UCSD-AML1 (cell line): ENCODE measurements around the gene DGKD.

Experiments
- DNase-seq: peaks from one replicate; lab custom pipeline; 2025; ENCODE audit not compliant: unreplicated experiment; lab: John Stamatoyannopoulos, UW

DGKD gene

DNA sequence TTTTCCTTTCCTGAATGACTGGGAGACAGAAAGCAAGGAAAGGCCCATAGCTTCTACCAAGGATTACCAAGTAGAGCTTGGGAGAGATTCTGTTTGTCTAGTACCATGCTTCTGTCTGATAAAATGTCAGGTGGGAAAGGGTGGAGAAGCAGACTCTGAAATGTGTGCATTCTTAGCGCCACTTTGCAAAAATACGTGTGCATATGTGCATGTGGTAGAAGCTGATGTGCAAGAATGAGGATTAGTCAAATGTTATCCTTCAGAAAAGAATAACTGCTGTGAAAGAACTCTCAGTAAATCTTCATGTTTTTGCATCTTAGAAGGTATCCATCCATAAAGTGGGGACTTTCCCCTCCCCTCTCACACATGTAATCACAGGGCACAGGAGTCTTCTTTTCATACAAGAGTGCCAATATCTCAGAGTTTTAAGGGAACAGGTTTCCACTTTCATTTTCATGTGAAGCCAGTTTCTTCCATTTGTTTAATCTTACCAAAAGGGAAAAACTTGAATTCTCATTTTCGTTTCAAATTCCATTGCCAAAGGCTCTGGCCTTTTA, 15.4 kb upstream of the DGKD start:
- no peak for DNase-seq

DNA sequence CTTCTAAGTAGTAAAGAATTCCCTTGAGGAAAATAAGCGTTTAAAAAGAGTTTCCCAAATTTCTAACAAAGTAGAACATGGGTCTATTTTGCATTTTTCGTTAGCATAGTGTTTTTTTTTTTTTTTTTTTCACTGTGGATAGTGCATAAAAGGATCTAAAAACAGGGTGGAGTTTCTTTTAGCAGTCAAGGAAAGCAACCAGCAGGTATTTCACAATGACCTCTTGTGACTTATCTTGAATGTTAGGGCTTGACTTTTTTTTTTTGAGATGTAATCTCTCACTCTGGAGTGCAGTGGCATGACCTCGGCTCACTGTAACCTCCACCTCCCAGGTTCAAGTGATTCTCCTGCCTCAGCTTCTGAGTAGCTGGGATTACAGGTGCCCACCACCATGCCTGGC, 14.9 kb upstream of the DGKD start:
- DNase-seq, result no peak

DNA sequence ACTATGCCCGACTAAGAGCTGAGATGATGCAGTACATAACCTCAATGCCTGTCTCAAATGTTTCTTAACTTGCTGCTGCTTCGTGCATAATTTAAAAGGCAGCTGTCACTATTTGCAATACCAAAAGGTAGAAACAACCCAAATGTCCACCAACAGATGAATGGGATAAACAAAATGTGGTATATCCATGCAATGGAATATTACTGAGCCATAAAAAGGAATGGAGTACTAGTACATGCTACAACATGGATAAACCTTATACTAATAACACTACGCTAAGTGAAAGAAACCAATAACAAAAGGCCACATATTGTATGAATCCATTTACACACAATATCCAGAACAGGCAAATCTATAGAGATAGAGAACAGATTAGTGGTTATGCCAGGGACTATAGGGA, 13.0 kb upstream of the DGKD start:
- DNase-seq, result no peak

DNA sequence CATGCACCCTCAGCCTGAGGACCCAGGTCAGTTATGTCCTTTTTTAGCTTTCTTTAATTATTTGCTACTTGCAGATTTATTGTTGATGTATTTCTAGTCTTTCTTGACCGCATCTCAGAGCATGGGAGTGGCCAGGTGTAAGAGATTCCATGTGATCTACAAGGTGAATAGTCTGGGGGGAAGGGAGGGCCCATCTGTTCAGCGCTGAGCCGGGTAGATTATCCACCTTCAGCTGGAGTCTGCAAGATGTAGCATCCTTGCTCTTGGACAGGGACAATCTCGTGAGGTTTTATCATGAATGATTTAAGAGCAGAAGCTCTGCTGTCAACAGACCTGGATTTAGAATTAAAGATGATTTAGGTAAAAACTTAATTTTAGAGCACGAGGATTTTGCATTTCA, 12.0 kb upstream of the DGKD start:
- DNase-seq, result no peak

DNA sequence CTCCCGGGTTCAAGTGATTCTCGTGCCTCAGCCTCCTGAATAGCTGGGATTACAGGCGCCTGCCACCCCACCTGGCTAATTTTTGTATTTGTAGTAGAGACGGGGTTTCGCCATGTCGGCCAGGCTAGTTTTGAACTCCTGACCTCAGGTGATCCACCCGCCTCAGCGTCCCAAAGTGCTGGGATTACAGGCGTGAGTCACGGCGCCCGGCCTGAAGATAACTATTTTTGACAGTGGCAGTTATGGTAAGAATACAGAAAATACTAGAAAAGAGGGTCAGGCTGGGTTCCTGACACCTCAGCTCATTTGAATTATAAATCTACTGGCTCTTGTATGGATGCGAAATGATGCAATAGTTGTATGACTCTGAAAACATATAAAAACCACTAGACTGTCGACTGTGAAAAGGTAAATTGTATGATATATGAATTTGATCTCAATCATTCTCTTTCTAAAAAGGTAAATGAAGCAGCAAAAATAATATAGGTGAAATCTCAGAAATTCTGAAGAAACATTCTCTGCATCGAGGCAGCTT, 11.1 kb upstream of the DGKD start:
- no peak for DNase-seq

DNA sequence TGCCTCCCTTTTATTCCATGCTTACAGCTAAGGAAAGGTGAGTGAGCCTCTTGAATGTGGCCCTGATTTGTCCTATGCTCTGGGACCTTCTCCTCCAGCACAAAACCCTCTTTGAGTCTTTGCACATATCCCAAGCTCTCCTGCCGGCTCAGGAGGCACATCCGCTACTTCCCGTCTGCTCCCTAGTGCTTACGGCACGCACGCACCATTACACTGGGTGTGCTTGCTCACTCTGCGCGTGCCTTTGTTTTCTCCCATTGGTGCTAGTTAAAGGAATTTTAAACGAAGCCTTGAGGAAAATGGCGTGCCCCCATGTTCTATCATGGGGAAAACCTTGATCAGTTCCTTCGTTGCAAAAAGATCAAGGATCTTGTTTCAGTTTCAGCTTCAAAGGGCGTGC, 7.9 kb upstream of the DGKD start:
- DNase-seq, result no peak

DNA sequence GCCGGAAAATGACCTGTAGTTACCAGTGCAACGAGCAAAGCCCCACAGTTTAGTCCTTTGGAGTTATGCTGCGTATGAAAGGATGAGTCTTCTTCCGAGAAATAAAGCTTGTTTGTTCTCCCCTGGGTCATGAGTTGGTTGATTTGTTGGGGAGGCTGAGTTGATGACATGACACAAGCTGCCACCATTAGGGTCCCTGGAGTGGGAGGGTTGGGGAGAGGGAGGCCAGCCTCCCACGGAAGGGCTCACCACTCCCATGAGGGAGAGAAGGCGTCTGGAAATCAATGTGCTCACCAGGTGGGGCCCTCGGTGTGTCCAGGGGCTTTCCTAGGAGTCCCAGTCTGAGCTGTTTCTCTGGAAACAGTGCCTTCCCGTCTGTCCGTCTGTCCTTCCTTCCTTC, 7.4 kb upstream of the DGKD start:
- no peak for DNase-seq

DNA sequence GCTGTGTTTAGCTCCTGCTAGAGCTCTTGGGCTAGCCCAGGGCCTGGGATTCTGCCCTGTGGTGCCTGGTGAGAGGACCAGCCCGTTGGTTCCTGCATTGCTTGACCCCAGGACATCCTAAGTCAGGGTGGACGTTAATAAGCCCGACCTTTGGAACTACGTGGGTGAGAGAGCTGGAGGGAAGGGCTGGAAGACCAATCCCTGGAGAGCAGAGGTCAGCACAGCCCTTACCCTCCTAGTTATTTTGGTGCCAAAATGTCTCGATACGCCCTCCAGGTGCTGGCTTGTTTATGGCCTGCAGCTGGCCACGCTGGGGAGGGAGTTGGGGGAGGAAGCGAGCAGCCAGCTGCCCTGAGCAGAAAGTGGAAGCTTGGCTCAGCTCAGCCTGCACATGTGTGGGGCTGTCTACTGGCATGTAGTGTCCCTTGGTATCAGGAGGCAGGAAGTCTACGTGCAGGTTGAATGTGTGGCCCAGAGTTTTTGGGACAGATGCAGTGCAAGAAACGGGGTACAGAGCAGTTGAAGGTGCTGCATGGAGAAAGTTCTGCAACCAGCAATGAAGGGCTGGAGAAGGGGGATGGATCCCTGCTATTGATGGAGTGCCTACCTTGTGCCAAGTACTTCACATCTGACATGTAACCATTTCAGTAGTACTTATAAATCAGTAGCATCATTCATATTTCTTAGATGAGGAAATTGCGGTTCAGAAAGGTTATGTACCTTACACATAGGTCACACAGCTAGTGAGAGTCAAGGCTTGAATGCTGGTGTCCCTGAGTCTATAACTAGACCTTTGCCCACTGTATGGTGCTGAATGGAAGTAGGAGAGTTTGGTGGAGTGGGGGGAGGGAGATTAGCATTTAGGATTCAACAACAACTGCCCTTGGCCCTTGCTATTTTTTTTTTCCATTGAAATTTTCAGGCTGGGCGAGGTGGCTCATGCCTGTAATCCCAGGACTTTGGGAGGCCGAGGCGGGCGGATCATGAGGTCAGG, 5.0 kb upstream of the DGKD start:
- peak; percentile 67 for DNase-seq

DNA sequence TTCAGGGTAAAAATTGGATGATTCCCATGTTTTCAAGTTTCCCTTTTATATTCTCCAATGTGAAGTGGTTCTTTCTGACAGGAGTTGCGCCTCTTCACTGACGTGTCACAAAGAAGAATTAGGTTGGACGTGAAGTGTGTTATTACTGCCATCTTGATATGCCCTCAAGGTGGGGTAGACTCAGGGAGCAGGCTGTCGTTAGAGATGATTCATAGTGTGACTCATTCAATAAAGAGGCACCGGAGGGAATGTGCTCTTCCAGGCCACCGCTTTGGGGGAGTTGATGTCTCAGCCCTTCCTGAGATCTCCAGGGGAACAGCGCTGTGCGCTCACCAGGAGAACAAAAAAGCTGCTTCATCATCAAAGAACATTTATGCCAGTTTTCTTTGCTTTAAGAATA, 3.6 kb upstream of the DGKD start:
- peak; percentile 41 for DNase-seq

DNA sequence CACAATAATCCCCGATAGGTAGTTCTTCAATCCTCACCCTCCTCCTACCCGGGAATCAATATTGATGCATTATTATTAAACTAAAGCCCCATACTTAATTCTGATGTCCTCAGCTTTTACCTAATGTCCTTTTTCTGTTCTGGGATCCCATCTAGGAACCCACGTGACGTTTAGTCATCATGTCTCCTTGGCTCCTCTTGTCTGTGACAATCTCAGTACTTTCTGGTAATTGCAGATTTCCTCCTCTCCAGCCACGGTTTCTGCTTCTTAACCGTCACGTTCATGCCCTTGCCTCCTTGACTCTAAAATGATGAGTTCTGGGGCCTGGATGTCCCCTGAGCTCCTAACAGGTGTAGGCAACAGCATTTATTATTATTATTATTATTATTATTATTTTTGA, 2.9 kb upstream of the DGKD start:
- DNase-seq, result no peak

DNA sequence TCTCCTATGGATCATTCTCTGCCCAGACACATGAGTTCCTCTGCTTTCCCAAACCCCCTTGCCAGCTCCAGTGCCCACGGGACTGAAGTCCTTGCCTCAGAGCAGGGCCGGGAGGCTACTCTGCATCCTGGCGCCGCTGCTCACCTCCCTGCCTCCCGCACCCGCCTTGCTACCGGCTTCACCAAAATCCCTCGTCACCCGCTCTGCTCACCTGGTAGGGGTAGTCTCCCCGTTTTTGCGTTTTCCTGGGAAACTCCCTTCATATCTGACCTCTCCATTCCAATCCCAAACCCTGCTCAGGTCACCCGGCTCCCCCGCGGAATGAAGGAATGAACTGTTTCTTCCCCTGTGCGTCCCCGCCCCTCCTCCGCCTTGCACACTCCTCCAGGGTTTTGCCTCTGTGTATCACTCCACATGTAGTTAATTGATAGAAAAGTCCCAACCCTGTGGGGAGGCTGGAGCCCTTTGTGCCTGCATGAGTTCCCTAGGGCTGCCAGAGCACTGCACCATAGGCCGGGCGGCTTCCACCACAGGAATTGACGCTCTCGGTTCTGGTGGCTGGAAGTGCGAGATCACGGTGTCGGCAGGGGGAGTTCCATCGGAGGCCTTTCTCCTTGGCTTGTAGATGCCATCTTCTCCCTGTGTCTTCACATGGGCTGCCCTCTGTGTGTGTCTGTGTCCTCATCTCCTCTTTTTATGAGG, 2.0 kb upstream of the DGKD start:
- DNase-seq, result no peak

DNA sequence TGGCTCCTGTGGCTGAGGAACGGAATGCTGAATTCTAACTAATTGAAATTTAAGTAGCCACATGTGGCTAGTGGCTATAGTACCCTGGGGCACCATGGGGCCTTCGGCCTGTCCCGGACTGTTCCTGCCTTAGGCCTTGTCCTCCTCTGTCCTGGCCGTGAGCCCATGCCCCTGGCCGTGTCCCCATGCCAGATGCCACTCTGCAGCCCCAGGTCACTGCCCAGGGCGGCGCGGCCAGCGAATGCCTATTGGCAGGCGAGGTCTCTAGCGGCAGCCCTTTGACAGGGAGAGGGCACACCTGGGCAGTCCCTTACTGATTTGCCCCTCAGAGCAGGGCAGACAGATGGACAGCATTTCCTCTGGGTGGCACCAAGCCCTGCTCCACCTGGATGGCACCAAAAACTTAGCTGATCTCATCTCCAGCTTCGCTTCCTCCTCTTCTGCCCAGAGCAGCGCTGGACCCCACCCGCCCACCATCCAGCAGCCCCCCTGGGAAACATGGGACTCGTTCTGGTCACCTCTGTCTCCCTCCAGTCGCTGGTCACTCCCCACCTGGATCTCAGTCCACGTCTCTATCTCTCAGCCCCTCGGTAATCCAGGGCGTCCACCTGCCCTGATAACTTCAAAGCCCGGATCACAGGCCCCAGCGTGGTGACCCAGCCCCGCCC, 1.1 kb upstream of the DGKD start:
- no peak for DNase-seq

DNA sequence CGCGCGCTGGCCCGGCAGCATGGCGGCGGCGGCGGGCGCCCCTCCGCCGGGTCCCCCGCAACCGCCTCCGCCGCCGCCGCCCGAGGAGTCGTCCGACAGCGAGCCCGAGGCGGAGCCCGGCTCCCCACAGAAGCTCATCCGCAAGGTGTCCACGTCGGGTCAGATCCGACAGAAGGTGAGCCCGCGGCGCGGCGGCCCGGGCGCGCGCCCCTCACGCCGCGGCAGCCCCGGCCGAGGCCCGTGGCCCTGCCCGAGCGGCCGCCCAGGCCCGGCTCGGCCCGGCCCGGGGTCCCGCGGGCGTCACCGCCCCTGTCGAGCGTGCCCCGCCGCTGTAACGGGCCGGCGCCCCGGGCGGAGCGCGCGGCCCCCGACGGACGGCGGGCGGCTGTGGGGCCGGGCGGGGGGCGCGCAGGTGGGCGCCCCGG, 218 bp downstream of the DGKD start:
- no peak for DNase-seq

DNA sequence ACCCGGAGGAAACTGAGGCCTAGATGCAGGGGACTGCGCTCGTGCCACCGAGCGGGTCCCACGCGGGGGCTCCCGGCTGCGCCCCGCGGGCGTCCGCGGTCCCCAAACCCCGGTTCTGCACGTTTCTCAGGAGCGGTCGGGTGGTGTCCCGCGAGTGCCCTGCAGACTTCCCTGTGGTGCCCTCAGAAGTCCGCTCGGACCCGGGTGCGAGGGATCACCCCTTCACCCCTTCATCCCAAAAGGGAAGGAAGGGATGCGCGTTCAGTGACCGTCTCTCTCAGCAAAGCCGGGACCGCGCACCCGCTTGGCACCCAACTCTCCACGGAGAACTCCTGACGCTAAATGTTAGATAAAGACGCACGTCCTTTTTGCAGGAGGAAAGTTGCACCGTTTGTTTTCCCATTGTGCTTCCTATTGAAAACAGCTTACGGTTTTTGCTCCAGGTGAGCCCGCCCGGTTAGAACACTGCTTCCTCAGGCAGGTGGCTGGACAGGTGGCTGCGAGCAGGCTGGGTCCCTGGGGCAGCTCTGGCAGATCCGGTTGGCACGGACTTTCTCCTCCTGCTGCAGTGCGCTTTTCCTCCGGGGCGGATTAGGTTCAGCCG, 779 bp downstream of the DGKD start:
- no peak for DNase-seq

DNA sequence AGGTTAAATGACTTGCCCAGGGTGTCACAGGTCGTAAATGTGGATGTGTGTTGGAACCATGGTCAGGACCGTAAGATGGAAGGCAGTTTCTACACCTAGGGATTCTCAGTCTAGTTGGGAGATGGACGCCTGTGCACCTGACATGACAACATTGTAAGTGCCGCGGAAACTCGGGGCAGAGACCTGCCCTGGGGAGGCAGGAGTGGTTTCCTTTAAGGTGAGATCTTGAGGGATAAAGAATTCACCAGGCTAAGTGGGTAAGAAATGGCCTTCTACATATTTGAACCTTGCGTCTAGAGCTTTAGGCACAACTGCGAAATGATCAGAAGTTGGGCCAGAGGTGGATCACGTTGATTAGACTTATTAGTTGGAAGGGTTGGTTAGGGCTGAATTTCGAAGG, 1.6 kb downstream of the DGKD start:
- no peak for DNase-seq

DNA sequence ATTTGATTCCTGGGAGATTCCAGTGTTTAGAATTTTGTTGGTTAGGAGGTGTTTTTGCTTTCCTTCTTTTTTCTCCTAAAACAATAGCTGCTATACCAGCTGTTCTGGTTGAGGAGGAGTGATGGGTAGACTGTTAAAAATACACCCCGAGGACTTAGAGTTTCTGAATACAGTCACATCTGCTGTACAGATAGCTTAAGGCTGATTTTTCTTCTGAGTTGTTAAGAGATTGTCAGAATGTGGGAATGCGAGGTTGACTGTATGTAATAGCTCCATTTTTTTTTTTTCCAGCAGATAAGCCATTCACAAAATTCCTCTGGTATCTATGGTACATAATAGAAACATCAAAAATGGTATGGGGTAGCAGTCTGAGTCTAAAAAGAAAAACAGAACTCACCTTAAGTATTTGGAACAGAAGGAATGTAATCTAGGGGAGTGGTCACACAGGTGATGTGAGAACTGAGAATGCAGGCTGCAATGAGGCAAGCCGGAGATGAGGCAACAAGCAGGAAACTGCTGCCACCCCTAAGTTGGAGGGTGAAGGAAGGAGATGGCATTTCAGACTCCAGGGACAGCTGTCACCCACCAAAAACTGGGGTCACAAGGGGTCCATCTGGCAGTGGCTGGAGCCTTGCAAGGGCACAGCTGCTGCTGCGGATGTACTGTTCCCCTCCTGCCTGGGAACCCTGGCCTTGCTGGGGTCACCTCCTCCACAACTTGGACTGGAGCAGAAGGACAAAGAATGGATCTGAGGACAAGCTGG, 2.4 kb downstream of the DGKD start:
- no peak for DNase-seq

DNA sequence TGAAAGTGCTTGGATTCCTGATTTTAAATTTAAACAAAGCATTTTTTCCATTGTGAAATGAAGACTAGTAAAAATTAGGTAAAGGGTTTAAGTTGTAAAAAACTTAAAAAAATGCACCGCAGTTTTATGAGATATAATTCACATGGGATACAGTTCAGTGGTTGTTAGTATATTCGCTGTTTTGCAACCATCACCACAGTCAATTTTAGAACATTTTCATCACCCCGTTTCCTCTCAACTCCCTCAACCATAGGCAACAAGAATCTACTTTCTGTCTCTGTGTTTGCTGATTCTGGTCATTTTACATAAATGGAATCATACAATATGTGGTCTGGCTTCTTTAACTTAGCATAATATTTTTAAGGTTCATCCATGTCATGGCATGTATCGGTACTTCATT, 4.0 kb downstream of the DGKD start:
- no peak for DNase-seq

DNA sequence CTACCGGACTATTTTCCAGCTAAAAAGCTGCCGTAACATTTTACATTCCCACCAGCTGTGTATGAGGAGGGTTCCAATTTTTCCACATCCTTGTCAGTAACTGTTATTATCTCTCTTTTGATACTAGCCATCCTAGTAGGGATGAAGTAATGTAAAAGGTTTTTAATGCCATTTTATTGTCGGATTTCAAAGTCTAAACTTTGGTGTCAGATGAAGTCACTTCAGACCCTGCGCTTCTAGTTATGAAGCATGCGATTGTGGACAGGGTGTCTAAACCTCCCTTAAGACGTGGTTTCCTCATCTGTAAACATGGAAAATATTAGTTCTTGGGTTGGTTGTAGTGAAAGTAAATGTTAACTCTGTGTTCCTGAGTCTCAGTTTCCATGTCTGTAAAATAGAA, 4.7 kb downstream of the DGKD start:
- DNase-seq, result no peak

DNA sequence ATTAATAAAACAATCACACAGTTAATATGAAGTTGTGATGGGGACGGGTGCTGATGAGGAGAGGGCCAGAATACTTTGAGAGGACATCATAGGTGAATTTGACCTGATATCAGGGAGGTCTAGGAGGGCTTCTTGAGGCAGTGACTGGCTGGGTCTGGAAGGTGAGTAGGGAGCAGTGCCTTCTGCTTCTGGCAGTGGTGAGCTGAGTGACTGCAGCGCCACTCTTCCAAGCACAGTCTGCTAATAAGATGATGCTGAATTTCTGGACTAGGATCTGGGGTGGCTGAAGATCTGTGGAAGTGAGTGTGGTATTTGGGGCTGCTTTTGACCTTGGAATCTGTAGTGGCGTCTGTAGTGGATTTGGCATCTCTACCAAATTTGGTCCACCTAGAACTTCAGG, 5.5 kb downstream of the DGKD start:
- no peak for DNase-seq

DNA sequence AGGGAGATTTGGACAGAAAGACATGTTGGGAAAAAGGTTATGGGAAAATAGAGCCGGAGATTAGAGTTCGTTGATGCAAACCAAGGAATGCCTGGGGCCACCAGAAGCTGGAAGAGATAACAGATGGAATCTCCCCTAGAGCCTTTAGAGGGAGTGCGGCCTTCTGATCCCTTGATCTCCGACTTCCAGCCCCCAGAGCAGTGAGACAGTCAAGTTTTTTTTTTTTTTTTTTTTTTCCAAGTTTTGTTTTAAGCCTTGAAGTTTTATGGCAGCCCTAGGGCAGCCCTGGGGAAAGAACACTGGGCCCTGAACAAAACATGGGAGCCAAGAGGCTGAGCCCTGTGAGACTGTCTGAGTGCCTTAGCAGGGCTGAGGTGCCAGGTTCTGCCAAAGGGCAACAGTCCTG, 6.5 kb downstream of the DGKD start:
- DNase-seq, result no peak
